ENCODE results near the gene LDLRAD4. TPM values are rescaled to one million over a fixed set of nuclear protein-coding genes. Genes with fewer than 3 reads are reported as not detected.

Gene LDLRAD4
- total RNA-seq, 1 donor, result 0.43 TPM

GRCh38 chr18:13437034-13437433 is 218.5 kb downstream of the LDLRAD4 start:
- TF ChIP-seq CTCF (IDR thresholded peaks at IDR 0.05; ENCODE audit: insufficient read depth, low read depth, low read length), result no peak
- H3K4me3 ChIP-seq (ENCODE audit: low read depth, low read length), result no peak overlapping the region
- DNase-seq (ENCODE audit: low read depth), result no peak

- no peak for TF ChIP-seq CTCF (IDR thresholded peaks at IDR 0.05; ENCODE audit: insufficient read depth, low read depth, low read length)
- H3K4me3 ChIP-seq (ENCODE audit: low read depth, low read length), result no peak overlapping the region
- DNase-seq (ENCODE audit: low read depth), result no peak
Measured at GRCh38 chr18:13437796-13438506, 219.4 kb downstream of the LDLRAD4 start.

- no peak overlapping the region for H3K4me3 ChIP-seq (ENCODE audit: low read depth, low read length)
- no peak for DNase-seq (ENCODE audit: low read depth)
- TF ChIP-seq CTCF (IDR thresholded peaks at IDR 0.05; ENCODE audit: insufficient read depth, low read depth, low read length), result no peak
Measured at GRCh38 chr18:13438507-13439056, 220.0 kb downstream of the LDLRAD4 start.

GRCh38 chr18:13439461-13439860 is 220.9 kb downstream of the LDLRAD4 start:
- DNase-seq (ENCODE audit: low read depth), result no peak
- no peak overlapping the region for H3K4me3 ChIP-seq (ENCODE audit: low read depth, low read length)
- TF ChIP-seq CTCF (IDR thresholded peaks at IDR 0.05; ENCODE audit: insufficient read depth, low read depth, low read length), result no peak

- no peak overlapping the region for H3K4me3 ChIP-seq (ENCODE audit: low read depth, low read length)
- TF ChIP-seq CTCF (IDR thresholded peaks at IDR 0.05; ENCODE audit: insufficient read depth, low read depth, low read length), result no peak
- no peak for DNase-seq (ENCODE audit: low read depth)
Measured at GRCh38 chr18:13440277-13441248, 222.0 kb downstream of the LDLRAD4 start.

GRCh38 chr18:13441736-13442135 is 223.2 kb downstream of the LDLRAD4 start:
- TF ChIP-seq CTCF (IDR thresholded peaks at IDR 0.05; ENCODE audit: insufficient read depth, low read depth, low read length), result no peak
- H3K4me3 ChIP-seq (ENCODE audit: low read depth, low read length), result no peak overlapping the region
- DNase-seq (ENCODE audit: low read depth), result no peak

Data from fibroblast of villous mesenchyme (primary cell).